Measurements from ENCODE around the gene SLC7A7. TPM values are rescaled to one million over a fixed set of nuclear protein-coding genes. Genes with fewer than 3 reads are reported as not detected.
A peak's percentile ranks its signal among the peaks of the same experiment; 100 is the strongest.

The SLC7A7 gene
- polyA plus RNA-seq, 1 donor from 2014 or later: not detected

DNA sequence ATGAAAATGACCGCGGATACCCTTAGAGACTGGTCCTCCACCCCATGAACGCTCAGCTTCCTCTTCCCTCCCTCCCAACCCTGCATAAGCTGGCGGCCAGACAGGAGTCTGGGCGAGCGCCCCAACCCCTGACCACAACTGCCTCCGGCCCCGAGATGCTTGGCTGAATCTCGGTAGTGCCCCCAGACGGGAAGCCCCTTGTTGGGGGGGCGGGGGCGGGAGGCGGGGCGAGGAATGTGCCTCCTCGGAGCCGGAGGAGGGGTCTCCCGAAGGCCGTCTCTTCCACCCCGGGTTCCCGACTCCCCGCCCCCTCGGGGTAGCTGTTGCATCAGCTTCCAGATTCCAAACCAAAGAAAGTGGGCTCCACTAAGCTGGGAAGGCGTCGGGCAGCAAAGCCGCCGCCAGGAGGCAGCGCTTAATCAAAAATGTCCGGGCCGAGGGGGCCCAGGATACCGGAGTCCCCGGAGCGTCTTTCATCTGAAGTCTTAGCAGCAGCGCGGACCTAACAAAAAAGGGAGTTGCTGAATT, 7.4 kb upstream of the SLC7A7 start (continued):
- no peak for TF ChIP-seq TAF1 (IDR thresholded peaks at IDR 0.05; ENCODE audit: low read depth)

- Histone ChIP-seq H3K79me2 (replicated peaks; ENCODE audit: insufficient read depth, low read length) (no peaks in the 10 kb centered on the region), H3K9me2 (ENCODE audit: insufficient read depth, low read length) (no peaks in the 10 kb centered on the region), H4K20me1 (ENCODE audit: insufficient read depth) (no peaks in the 10 kb centered on the region), H3K4me2 (ENCODE audit: low read length) (no peak overlapping the region), H3K9me3 (ENCODE audit: low read length) (no peaks in the 10 kb centered on the region), H3F3A (ENCODE audit: insufficient read depth, low read length, poor library complexity, severe bottlenecking) (no peaks in the 10 kb centered on the region), H3K9ac (ENCODE audit: low read length) (peak overlapping the region; percentile 9), H2AFZ (ENCODE audit: low read depth, low read length) (no peak overlapping the region), H3K27me3 (ENCODE audit: insufficient read depth, low read depth, low read length) (peaks cover 13% of the 10 kb centered on the region), H3K27ac (ENCODE audit: low read length) (no peak overlapping the region), H3K36me3 (ENCODE audit: insufficient read depth, low read length) (no peaks in the 10 kb centered on the region), H3K4me3 (ENCODE audit: low read length) (peak overlapping the region; percentile 59)
- TF ChIP-seq EZH2 (IDR thresholded peaks at IDR 0.05; ENCODE audit: borderline replicate concordance, insufficient read depth, low read length, poor library complexity, severe bottlenecking) (no peak), POLR2AphosphoS5 (IDR thresholded peaks at IDR 0.05) (no peak), SMC3 (conservative IDR thresholded peaks at IDR 0.05; ENCODE audit: poor library complexity) (no peak), EP300 (conservative IDR thresholded peaks at IDR 0.05; ENCODE audit: poor library complexity, severe bottlenecking) (no peak), TAF1 (IDR thresholded peaks at IDR 0.05; ENCODE audit: low read depth) (no peak)
These were observed 6.9 kb upstream of the SLC7A7 start for GRCh38 chr14:22822016-22822570.

- H3K4me2 ChIP-seq (ENCODE audit: low read length): no peak overlapping the region
- no peaks in the 10 kb centered on the region for H3K9me2 ChIP-seq (ENCODE audit: insufficient read depth, low read length)
- H3K4me3 ChIP-seq (ENCODE audit: low read length): no peak overlapping the region
- no peaks in the 10 kb centered on the region for H3K79me2 ChIP-seq (replicated peaks; ENCODE audit: insufficient read depth, low read length)
- no peaks in the 10 kb centered on the region for H3K36me3 ChIP-seq (ENCODE audit: insufficient read depth, low read length)
- no peak overlapping the region for H3K27ac ChIP-seq (ENCODE audit: low read length)
- no peaks in the 10 kb centered on the region for H3K9me3 ChIP-seq (ENCODE audit: low read length)
- no peaks in the 10 kb centered on the region for H4K20me1 ChIP-seq (ENCODE audit: insufficient read depth)
- TF ChIP-seq EP300 (conservative IDR thresholded peaks at IDR 0.05; ENCODE audit: poor library complexity, severe bottlenecking): no peak
- no peak for TF ChIP-seq TAF1 (IDR thresholded peaks at IDR 0.05; ENCODE audit: low read depth)
- no peak for TF ChIP-seq POLR2AphosphoS5 (IDR thresholded peaks at IDR 0.05)
- no peak for TF ChIP-seq CTCF (IDR thresholded peaks at IDR 0.05; ENCODE audit: poor library complexity, severe bottlenecking)
- no peak for TF ChIP-seq SMC3 (conservative IDR thresholded peaks at IDR 0.05; ENCODE audit: poor library complexity)
- TF ChIP-seq REST (IDR thresholded peaks at IDR 0.05; ENCODE audit: borderline replicate concordance): no peak
- H2AFZ ChIP-seq (ENCODE audit: low read depth, low read length): no peak overlapping the region
- H3K9ac ChIP-seq (ENCODE audit: low read length): no peak overlapping the region
- H3K27me3 ChIP-seq (ENCODE audit: insufficient read depth, low read depth, low read length): peaks cover 13% of the 10 kb centered on the region
- no peaks in the 10 kb centered on the region for H3F3A ChIP-seq (ENCODE audit: insufficient read depth, low read length, poor library complexity, severe bottlenecking)
These were observed 6.2 kb upstream of the SLC7A7 start for GRCh38 chr14:22821193-22822015.

All from neural cell (in vitro differentiated cells).